Fibroblast of lung (primary cell): ENCODE data around the gene TMLHE. TPM values are rescaled to one million over a fixed set of nuclear protein-coding genes. Genes with fewer than 3 reads are reported as not detected.
"Not testable (repeated sequence)": the region's sequence is repeated elsewhere in the genome, so short reads cannot be mapped to it uniquely, and the experiment has no call there.

Source experiments
- DNase-seq, 2 donors: peaks; one replicate each; pipeline versions ENCODE4 v3.0.0 to v3.0.0-alpha.2; 2010; ENCODE audit warnings: low read depth in 2 of 2
- H2AFZ ChIP-seq: 2 replicates; pipeline ENCODE4 v1.5.1; 2012; ENCODE audit warnings: low read length, control low read depth, inconsistent platforms
- H3K27ac ChIP-seq: 2 replicates; pipeline ENCODE4 v1.5.1; 2011; ENCODE audit warnings: low read length, control low read depth; ENCODE audit not compliant: insufficient read depth
- H3K27me3 ChIP-seq: 2 replicates; pipeline ENCODE4 v1.5.1; 2011; ENCODE audit warnings: mild to moderate bottlenecking, low read length; ENCODE audit not compliant: control insufficient read depth, insufficient read depth
- H3K36me3 ChIP-seq: 2 replicates; pipeline ENCODE4 v1.5.1; 2011; ENCODE audit warnings: low read length; ENCODE audit not compliant: control insufficient read depth, insufficient read depth
- H3K4me1 ChIP-seq: 2 replicates; pipeline ENCODE4 v1.5.1; 2011; ENCODE audit warnings: low read length; ENCODE audit not compliant: control insufficient read depth, insufficient read depth; ENCODE audit errors: extremely low read depth
- H3K4me2 ChIP-seq: 2 replicates; pipeline ENCODE4 v1.5.1; 2011; ENCODE audit warnings: low read length, control low read depth; ENCODE audit not compliant: insufficient read depth; ENCODE audit errors: extremely low read depth
- H3K4me3 ChIP-seq, 4 experiments: fragments of 200-600 bp in 1 of 4; sonication (generic) in 1 of 4; replicated peaks in 1 of 4; 2 replicates each; pipeline ENCODE4 v1.5.1; 2011 to 2016; ENCODE audit warnings: low read length in 4 of 4, low read depth in 3 of 4, mild to moderate bottlenecking in 3 of 4, control low read depth in 2 of 4, inconsistent platforms in 1 of 4, mixed read lengths in 1 of 4; ENCODE audit not compliant: insufficient read depth in 1 of 4; ENCODE audit errors: control extremely low read depth in 1 of 4
- H3K79me2 ChIP-seq: 2 replicates; pipeline ENCODE4 v1.5.1; 2012; ENCODE audit warnings: mild to moderate bottlenecking, low read length, inconsistent platforms; ENCODE audit not compliant: control insufficient read depth, insufficient read depth
- H3K9ac ChIP-seq: 2 replicates; pipeline ENCODE4 v1.5.1; 2011; ENCODE audit warnings: mild to moderate bottlenecking, low read length, control low read depth; ENCODE audit not compliant: insufficient read depth
- H3K9me3 ChIP-seq: 2 replicates; pipeline ENCODE4 v1.5.1; 2012; ENCODE audit warnings: low read depth, low read length; ENCODE audit not compliant: control insufficient read depth, insufficient read depth
- H4K20me1 ChIP-seq: 2 replicates; pipeline ENCODE4 v1.5.1; 2011; ENCODE audit warnings: low read length; ENCODE audit not compliant: control insufficient read depth, insufficient read depth; ENCODE audit errors: extremely low read depth
- polyA plus RNA-seq, 2 donors: library from polyadenylated mRNA; depleted of rRNA in 1 of 2; stranded (reverse) in 1 of 2; unstranded in 1 of 2; fragments of >200 nt; gene quantifications; 2 replicates each; pipeline ENCODE4 v1.2.1, GENCODE V29; 2011 to 2012; ENCODE audit warnings: missing spikeins in 1 of 2
- total RNA-seq: library from RNA; depleted of rRNA; stranded (reverse); fragments of >200 nt; gene quantifications from 2 replicates; pipeline ENCODE4 v1.2.1, GENCODE V29; 2014

Gene TMLHE
- total and polyA plus RNA-seq, 2 donors (not counting 1 experiment from before 2014, with no cell fraction given) = 17.5 to 24.1 TPM

GRCh38 chrX:155466269-155466938 lies 146.3 kb downstream of the TMLHE start:
- not testable (repeated sequence) for H3K4me1 ChIP-seq, H4K20me1 ChIP-seq, H3K9ac ChIP-seq, H3K36me3 ChIP-seq, H2AFZ ChIP-seq, H3K79me2 ChIP-seq, DNase-seq, H3K9me3 ChIP-seq, H3K27ac ChIP-seq, H3K27me3 ChIP-seq, H3K4me2 ChIP-seq, H3K4me3 ChIP-seq

DNA sequence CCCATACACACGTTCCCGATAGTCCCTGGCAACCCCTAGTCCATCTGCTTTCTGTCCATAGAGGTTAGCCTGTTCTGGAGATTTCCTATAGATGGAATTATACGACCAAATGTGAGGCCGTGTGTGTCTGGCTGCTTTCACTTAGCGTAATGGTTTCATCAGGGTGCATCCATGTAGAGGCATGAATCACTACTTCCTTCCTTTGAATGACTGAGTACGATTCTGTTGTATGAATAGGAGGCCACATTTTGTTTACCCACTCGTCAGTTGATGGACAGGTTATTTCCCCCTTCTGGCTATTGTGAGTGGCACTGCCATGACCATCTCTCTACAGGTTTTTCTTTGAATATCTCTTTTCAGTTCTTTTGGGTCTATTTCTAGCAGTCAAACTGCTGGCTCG lies 152.3 kb downstream of the TMLHE start:
- H3K4me1 ChIP-seq, H3K9ac ChIP-seq, H3K9me3 ChIP-seq, H3K27me3 ChIP-seq, H2AFZ ChIP-seq, H3K27ac ChIP-seq, H3K4me3 ChIP-seq, H3K36me3 ChIP-seq, H3K79me2 ChIP-seq, DNase-seq, H3K4me2 ChIP-seq, H4K20me1 ChIP-seq: not testable (repeated sequence)

GRCh38 chrX:155458471-155458870 lies 154.3 kb downstream of the TMLHE start, which contains the start of gene F8A3:
Gene F8A3 (minus strand): TSS chrX:155458620. CDS start chrX:155458600, 20 bp downstream.
- H3K27ac ChIP-seq, H2AFZ ChIP-seq, H3K4me1 ChIP-seq, H3K4me3 ChIP-seq, H3K9me3 ChIP-seq, H3K4me2 ChIP-seq, H3K9ac ChIP-seq, DNase-seq, H3K79me2 ChIP-seq, H3K27me3 ChIP-seq, H3K36me3 ChIP-seq, H4K20me1 ChIP-seq: not testable (repeated sequence)

DNA sequence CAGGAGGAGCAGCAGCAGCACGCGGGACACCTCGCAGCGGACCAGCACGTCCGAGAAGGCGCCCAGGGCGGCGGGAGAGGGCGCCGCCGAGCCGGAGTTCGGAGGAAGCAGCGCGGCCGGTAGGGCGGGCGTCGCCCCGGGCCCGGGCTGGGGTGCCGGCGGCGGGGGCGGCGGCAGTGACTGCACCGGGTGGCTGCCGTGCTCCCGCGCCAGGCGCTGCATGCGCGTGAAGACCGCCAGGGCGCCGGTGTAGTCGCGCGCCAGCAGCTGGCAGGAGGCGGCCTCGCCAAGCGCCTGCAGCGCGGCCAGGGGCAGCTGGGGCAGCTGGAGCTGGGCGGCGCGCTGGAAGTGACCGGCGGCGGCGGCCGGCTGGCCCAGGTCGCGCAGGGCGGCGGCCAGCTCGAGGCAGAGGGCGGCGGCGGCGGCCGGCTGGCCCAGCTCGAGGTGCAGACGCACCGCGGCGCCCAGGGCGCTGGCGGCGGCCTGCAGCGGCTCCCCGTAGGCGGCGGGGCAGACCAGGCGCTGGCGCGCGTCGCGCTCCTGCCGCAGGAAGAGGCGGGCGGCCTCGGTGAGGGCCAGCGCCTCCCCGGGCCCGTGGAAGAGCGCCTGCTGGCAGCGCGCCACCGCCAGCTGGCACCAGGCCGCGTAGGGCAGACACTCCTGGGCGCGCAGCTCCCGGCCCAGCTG lies 154.8 kb downstream of the TMLHE start:
- H3K27me3 ChIP-seq, H3K4me2 ChIP-seq, H3K36me3 ChIP-seq, H3K4me3 ChIP-seq, H3K9me3 ChIP-seq, H3K4me1 ChIP-seq, H3K27ac ChIP-seq, H3K9ac ChIP-seq, DNase-seq, H2AFZ ChIP-seq, H3K79me2 ChIP-seq, H4K20me1 ChIP-seq: not testable (repeated sequence)
